Astrocyte of the hippocampus (primary cell): ENCODE data around the gene DOCK10.
A peak's percentile ranks its signal among the peaks of the same experiment; 100 is the strongest.

Source experiments
- DNase-seq: peaks from one replicate; pipeline ENCODE4 v3.0.0; 2011; ENCODE audit warnings: low read depth, low spot score

Gene DOCK10

GRCh38 chr2:225041207-225041850 lies 939 bp downstream of the DOCK10 start:
- peak; percentile 41 for DNase-seq

- DNase-seq = peak; percentile 4
Observed at GRCh38 chr2:225040856-225041206, 1.4 kb downstream of the DOCK10 start.

- peak; percentile 12 for DNase-seq
Observed at GRCh38 chr2:225040142-225040541, 2.1 kb downstream of the DOCK10 start.

GRCh38 chr2:225038231-225038523 lies 4.1 kb downstream of the DOCK10 start:
- no peak for DNase-seq

- DNase-seq = no peak
Observed at GRCh38 chr2:225037415-225038230, 4.6 kb downstream of the DOCK10 start.

GRCh38 chr2:225036431-225036830 lies 5.8 kb downstream of the DOCK10 start:
- DNase-seq = no peak

- no peak for DNase-seq
Observed at GRCh38 chr2:225033440-225034318, 8.6 kb downstream of the DOCK10 start.

GRCh38 chr2:225032246-225032645 lies 10.0 kb downstream of the DOCK10 start:
- DNase-seq = no peak

GRCh38 chr2:225031599-225031998 lies 10.7 kb downstream of the DOCK10 start:
- DNase-seq = no peak

GRCh38 chr2:225030893-225031292 lies 11.4 kb downstream of the DOCK10 start:
- DNase-seq = no peak

GRCh38 chr2:225030203-225030602 lies 12.1 kb downstream of the DOCK10 start:
- no peak for DNase-seq

- DNase-seq = no peak
Observed at GRCh38 chr2:225028572-225028971, 13.7 kb downstream of the DOCK10 start.

- DNase-seq = no peak
Observed at GRCh38 chr2:225027061-225027762, 15.1 kb downstream of the DOCK10 start.

- peak; percentile 47 for DNase-seq
Observed at GRCh38 chr2:225025917-225026571, 16.2 kb downstream of the DOCK10 start.

GRCh38 chr2:225022188-225022587 lies 20.1 kb downstream of the DOCK10 start:
- no peak for DNase-seq

GRCh38 chr2:225020168-225020849 lies 22.0 kb downstream of the DOCK10 start:
- no peak for DNase-seq

GRCh38 chr2:225019105-225019504 lies 23.2 kb downstream of the DOCK10 start:
- DNase-seq = no peak

GRCh38 chr2:225017713-225018112 lies 24.6 kb downstream of the DOCK10 start:
- no peak for DNase-seq

- no peak for DNase-seq
Observed at GRCh38 chr2:225017098-225017685, 25.1 kb downstream of the DOCK10 start.
